ENCODE results near the gene USP5.
"Not testable (repeated sequence)": the region's sequence is repeated elsewhere in the genome, so short reads cannot be mapped to it uniquely, and the experiment has no call there.

The USP5 gene

GRCh38 chr12:6889775-6890573 is 38.0 kb downstream of the USP5 start:
- not testable (repeated sequence) for DNase-seq

- DNase-seq = peak; percentile 98
These were observed 39.1 kb downstream of the USP5 start for GRCh38 chr12:6890789-6891645.

- DNase-seq = no peak
These were observed 39.7 kb downstream of the USP5 start for GRCh38 chr12:6891646-6892001.

GRCh38 chr12:6892683-6893082 is 40.7 kb downstream of the USP5 start:
- not testable (repeated sequence) for DNase-seq

GRCh38 chr12:6894321-6894720 is 42.4 kb downstream of the USP5 start:
- no peak for DNase-seq

GRCh38 chr12:6896846-6897435 is 45.0 kb downstream of the USP5 start:
- no peak for DNase-seq

GRCh38 chr12:6899427-6899826 is 47.5 kb downstream of the USP5 start:
- DNase-seq = no peak

- DNase-seq = no peak
These were observed 48.0 kb downstream of the USP5 start for GRCh38 chr12:6899837-6900519.

- DNase-seq = no peak
These were observed 50.5 kb downstream of the USP5 start for GRCh38 chr12:6902448-6902847.

GRCh38 chr12:6903722-6904121 is 51.8 kb downstream of the USP5 start:
- no peak for DNase-seq

GRCh38 chr12:6904280-6905276 is 52.6 kb downstream of the USP5 start, which contains the start of gene LRRC23:
Gene LRRC23 (plus strand): TSS chr12:6904822. CDS start chr12:6905634, 812 bp downstream.
- DNase-seq = peak; percentile 95

- DNase-seq = no peak
These were observed 53.6 kb downstream of the USP5 start for GRCh38 chr12:6905414-6906040.

- not testable (repeated sequence) for DNase-seq
These were observed 56.2 kb downstream of the USP5 start for GRCh38 chr12:6908141-6908540.

- DNase-seq = no peak
These were observed 57.6 kb downstream of the USP5 start for GRCh38 chr12:6909421-6910145.

GRCh38 chr12:6912164-6912935 is 60.4 kb downstream of the USP5 start:
- DNase-seq = no peak

- peak; percentile 81 for DNase-seq
These were observed 62.4 kb downstream of the USP5 start, which contains the start of gene ENO2 for GRCh38 chr12:6914246-6914946. Gene ENO2 (plus strand): TSS chr12:6914580. CDS start chr12:6915833, 1,253 bp downstream.

GRCh38 chr12:6914947-6915788 is 63.2 kb downstream of the USP5 start:
- no peak for DNase-seq

- DNase-seq = no peak
These were observed 63.9 kb downstream of the USP5 start for GRCh38 chr12:6915789-6916285.

Data from activated CD4-positive, alpha-beta T cell treated with anti-CD3 and anti-CD28 coated beads for 1 hour (primary cell).